K562 (cell line): ENCODE data around the gene VRK1. TPM values are rescaled to one million over a fixed set of nuclear protein-coding genes. Genes with fewer than 3 reads are reported as not detected.

Experiments
- ADNP ChIP-seq: fragments of 200-800 bp; sonication (Bioruptor generic); IDR thresholded peaks from 2 replicates; pipeline ENCODE4 v1.6.1; 2016; ENCODE audit warnings: missing genetic modification characterization, missing compliant biosample characterization
- BCOR ChIP-seq: fragments of 450-650 bp; IDR thresholded peaks from 2 replicates; pipeline ENCODE4 v1.6.1; 2016
- HDAC2 ChIP-seq: fragments of 450-650 bp; IDR thresholded peaks from 2 replicates; pipeline ENCODE4 v1.6.1; 2016; ENCODE audit warnings: mild to moderate bottlenecking
- NFIC ChIP-seq: fragments of 450-650 bp; IDR thresholded peaks from 2 replicates; pipeline ENCODE4 v1.6.1; 2017; ENCODE audit warnings: mild to moderate bottlenecking, inconsistent platforms
- ZBTB40 ChIP-seq, 2 experiments: fragments of 450-650 bp in 1 of 2; sonication (generic) in 1 of 2; formaldehyde crosslinking in 1 of 2; IDR thresholded peaks; 2 replicates each; pipeline versions ENCODE4 v1.7.1 to v1.9.0; 2016 to 2022; ENCODE audit warnings: inconsistent platforms in 1 of 2, mild to moderate bottlenecking in 1 of 2, missing genetic modification reagents in 1 of 2
- ZNF695 ChIP-seq: fragments of 450-650 bp; formaldehyde crosslinking; IDR thresholded peaks from 2 replicates; pipeline ENCODE4 v1.4.0; 2020; ENCODE audit warnings: mild to moderate bottlenecking, moderate library complexity
- polyA plus RNA-seq, 8 experiments: library from polyadenylated mRNA; depleted of rRNA in 4 of 8; stranded (reverse) in 5 of 8; unstranded in 3 of 8; fragments of >200 nt; fragmentation: Nextera tagmentation in 2 of 8; fragmentation: Illumina TruSeq in 1 of 8; extraction: Ambion mirVana in 2 of 8; extraction: Trizol in 1 of 8; gene quantifications; 2 replicates each; pipeline versions ENCODE4 v1.2.1 to v1.2.3, GENCODE V29; 2011 to 2014; ENCODE audit warnings: inconsistent platforms in 1 of 8, missing spikeins in 1 of 8
- total RNA-seq, 7 experiments: library from RNA; depleted of rRNA in 6 of 7; stranded (reverse); fragments of >200 nt in 6 of 7; fragmentation: Illumina TruSeq in 2 of 7; extraction: Trizol in 2 of 7; gene quantifications; 2 replicates each; pipeline versions ENCODE4 v1.2.1 to v1.2.3, GENCODE V29; 2011 to 2021; ENCODE audit warnings: low replicate concordance in 1 of 7
- TF ChIP-seq, protein P1 (sequence below): IDR thresholded peaks from 2 replicates; pipeline ENCODE4 v1.6.1; 2011; ENCODE audit warnings: borderline replicate concordance, low read depth, mild to moderate bottlenecking, moderate library complexity, low read length; ENCODE audit not compliant: insufficient read depth, poor library complexity, severe bottlenecking

VRK1 gene
- total and polyA plus RNA-seq, 9 of the 15 experiments (the other 6 are each of a cell fraction or from before 2014, with no cell fraction given) = 83.6 to 177 (median 116) TPM

DNA sequence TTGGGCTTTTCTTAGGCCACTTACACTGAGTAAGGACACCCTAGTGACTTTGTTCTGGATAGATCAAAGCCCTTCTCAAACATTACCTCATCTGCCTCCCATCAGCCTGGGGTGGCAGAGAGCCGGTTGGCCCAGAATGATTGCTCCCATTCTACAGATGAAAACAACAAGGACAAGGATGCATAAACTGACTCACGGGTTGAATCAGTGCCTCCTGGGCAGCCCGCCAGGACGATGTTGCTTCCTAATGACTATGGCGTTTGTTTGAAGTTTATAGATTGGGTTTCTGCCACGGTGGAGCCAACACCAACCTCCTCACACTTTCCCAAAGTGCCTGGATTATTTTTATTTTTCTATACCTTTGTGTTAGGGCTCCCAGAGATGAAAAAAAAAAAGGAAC, 3.6 kb upstream of the VRK1 start (continued):
- no peak for TF ChIP-seq ZBTB40 (IDR thresholded peaks at IDR 0.05)
- no peak for TF ChIP-seq ZBTB40 (CRISPR knock-in tag; IDR thresholded peaks at IDR 0.05)
- peak; percentile 61 for TF ChIP-seq NFIC
- TF ChIP-seq HDAC2 = peak; percentile 49; the same call in 1 of the 2 replicates
- TF ChIP-seq ADNP (tag) = peak; percentile 64; the same call in 1 of the 2 replicates
- peak; percentile 88 for TF ChIP-seq BCOR
- no peak for TF ChIP-seq ZNF695 (CRISPR knock-in tag)
- TF ChIP-seq, protein P1, sequence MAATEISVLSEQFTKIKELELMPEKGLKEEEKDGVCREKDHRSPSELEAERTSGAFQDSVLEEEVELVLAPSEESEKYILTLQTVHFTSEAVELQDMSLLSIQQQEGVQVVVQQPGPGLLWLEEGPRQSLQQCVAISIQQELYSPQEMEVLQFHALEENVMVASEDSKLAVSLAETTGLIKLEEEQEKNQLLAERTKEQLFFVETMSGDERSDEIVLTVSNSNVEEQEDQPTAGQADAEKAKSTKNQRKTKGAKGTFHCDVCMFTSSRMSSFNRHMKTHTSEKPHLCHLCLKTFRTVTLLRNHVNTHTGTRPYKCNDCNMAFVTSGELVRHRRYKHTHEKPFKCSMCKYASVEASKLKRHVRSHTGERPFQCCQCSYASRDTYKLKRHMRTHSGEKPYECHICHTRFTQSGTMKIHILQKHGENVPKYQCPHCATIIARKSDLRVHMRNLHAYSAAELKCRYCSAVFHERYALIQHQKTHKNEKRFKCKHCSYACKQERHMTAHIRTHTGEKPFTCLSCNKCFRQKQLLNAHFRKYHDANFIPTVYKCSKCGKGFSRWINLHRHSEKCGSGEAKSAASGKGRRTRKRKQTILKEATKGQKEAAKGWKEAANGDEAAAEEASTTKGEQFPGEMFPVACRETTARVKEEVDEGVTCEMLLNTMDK = no peak
